IMR-90 (cell line): Measurements from ENCODE around the gene CHMP6. TPM values are rescaled to one million over a fixed set of nuclear protein-coding genes. Genes with fewer than 3 reads are reported as not detected.
A peak's percentile ranks its signal among the peaks of the same experiment; 100 is the strongest.

Experiments used
- ATAC-seq: fragments of 200-7000 bp; cut with Tn5 transposase; 2 replicates; pipeline ENCODE4 v1.9.1; 2020; ENCODE audit warnings: low read depth, mild to moderate bottlenecking, moderate library complexity
- BruUV-seq: library from RNA; stranded (reverse); fragments of 400-500 nt; replicated peaks from 2 replicates; lab custom pipeline; 2021; lab: Mats Ljungman, UMichigan
- CTCF ChIA-PET: fragments of 300-600 bp; formaldehyde crosslinking; extraction: SDS; loops from one replicate; lab custom pipeline; 2021; ENCODE audit warnings: antibody characterized with exemption; lab: Yijun Ruan, JAX
- POLR2A ChIA-PET: fragments of 300-600 bp; sonication (Branson Sonifier 250); formaldehyde crosslinking; loops from one replicate; lab custom pipeline; 2022; ENCODE audit warnings: antibody characterized with exemption; ENCODE audit not compliant: unreplicated experiment; lab: Charles Lee
- DNase-seq: peaks from one replicate; pipeline ENCODE4 v3.0.0; 2013
- H2AFZ ChIP-seq: replicated peaks from 2 replicates; pipeline ENCODE3; 2013; ENCODE audit warnings: low read length, mild to moderate bottlenecking; ENCODE audit not compliant: poor library complexity
- H2AK5ac ChIP-seq: 2 replicates; pipeline ENCODE4 v1.6.1; 2013; ENCODE audit warnings: low read depth, low read length, inconsistent platforms
- H2AK9ac ChIP-seq: replicated peaks from 2 replicates; pipeline ENCODE3; 2013; ENCODE audit warnings: mild to moderate bottlenecking, low read depth, low read length, moderate library complexity; ENCODE audit not compliant: poor library complexity
- H2BK120ac ChIP-seq: 2 replicates; pipeline ENCODE4 v1.6.1; 2013; ENCODE audit warnings: low read depth, low read length, inconsistent platforms
- H2BK15ac ChIP-seq: 3 replicates; pipeline ENCODE4 v1.6.1; 2013; ENCODE audit warnings: low read depth, low read length, inconsistent platforms
- H2BK20ac ChIP-seq: 2 replicates; pipeline ENCODE4 v1.6.1; 2013; ENCODE audit warnings: low read depth, mild to moderate bottlenecking, inconsistent platforms, low read length, moderate library complexity
- H2BK5ac ChIP-seq: 2 replicates; pipeline ENCODE4 v1.6.1; 2013; ENCODE audit warnings: mild to moderate bottlenecking, low read depth, low read length, inconsistent platforms; ENCODE audit not compliant: poor library complexity, severe bottlenecking
- H3K14ac ChIP-seq: replicated peaks from 2 replicates; pipeline ENCODE4 v1.6.1; 2013; ENCODE audit warnings: low read depth, low read length, inconsistent platforms
- H3K18ac ChIP-seq: 2 replicates; pipeline ENCODE4 v1.6.1; 2013; ENCODE audit warnings: low read depth, low read length, control low read depth
- H3K23ac ChIP-seq: 2 replicates; pipeline ENCODE4 v1.6.1; 2013; ENCODE audit warnings: low read depth, low read length, inconsistent platforms
- H3K27ac ChIP-seq: 2 replicates; pipeline ENCODE4 v1.5.1; 2013; ENCODE audit warnings: mild to moderate bottlenecking, control low read depth, low read length; ENCODE audit not compliant: insufficient read depth
- H3K27me3 ChIP-seq: 2 replicates; pipeline ENCODE4 v1.6.1; 2013; ENCODE audit warnings: low read length; ENCODE audit not compliant: control insufficient read depth, insufficient read depth
- H3K36me3 ChIP-seq: 2 replicates; pipeline ENCODE4 v1.6.1; 2013; ENCODE audit warnings: low read length, mixed read lengths; ENCODE audit not compliant: control insufficient read depth, insufficient read depth
- H3K4ac ChIP-seq: 2 replicates; pipeline ENCODE4 v1.6.1; 2013; ENCODE audit warnings: low read depth, low read length, inconsistent platforms
- H3K4me1 ChIP-seq: 2 replicates; pipeline ENCODE4 v1.6.1; 2013; ENCODE audit warnings: low read length, mixed read lengths; ENCODE audit not compliant: control insufficient read depth, insufficient read depth
- H3K4me2 ChIP-seq: 2 replicates; pipeline ENCODE4 v1.6.1; 2013; ENCODE audit warnings: low read depth, mild to moderate bottlenecking, control low read depth, low read length, moderate library complexity
- H3K4me3 ChIP-seq: 2 replicates; pipeline ENCODE4 v1.5.1; 2013; ENCODE audit warnings: low read depth, mild to moderate bottlenecking, control low read depth, low read length, moderate library complexity; ENCODE audit not compliant: insufficient read depth
- H3K56ac ChIP-seq: 2 replicates; pipeline ENCODE4 v1.6.1; 2013; ENCODE audit warnings: low read length, inconsistent platforms; ENCODE audit not compliant: insufficient read depth; ENCODE audit errors: extremely low read depth
- H3K79me1 ChIP-seq, 2 experiments: 2 replicates each; pipeline ENCODE4 v1.6.1; 2013; ENCODE audit warnings: low read length in 2 of 2, inconsistent platforms in 1 of 2, low read depth in 1 of 2
- H3K9ac ChIP-seq: 2 replicates; pipeline ENCODE4 v1.6.1; 2013; ENCODE audit warnings: low read depth, low read length, control low read depth
- H3K9me1 ChIP-seq: 2 replicates; pipeline ENCODE4 v1.6.1; 2013; ENCODE audit warnings: low read length, inconsistent platforms; ENCODE audit not compliant: insufficient read depth
- H3K9me3 ChIP-seq: 2 replicates; pipeline ENCODE4 v1.6.1; 2013; ENCODE audit warnings: low read length; ENCODE audit not compliant: control insufficient read depth, insufficient read depth
- H4K20me1 ChIP-seq: 2 replicates; pipeline ENCODE4 v1.6.1; 2013; ENCODE audit warnings: low read length, inconsistent platforms; ENCODE audit not compliant: insufficient read depth
- H4K5ac ChIP-seq: 2 replicates; pipeline ENCODE4 v1.6.1; 2013; ENCODE audit warnings: mild to moderate bottlenecking, low read depth, low read length, control low read depth
- H4K8ac ChIP-seq, 2 experiments: 2 replicates each; pipeline ENCODE4 v1.6.1; 2013; ENCODE audit warnings: low read depth in 2 of 2, low read length in 2 of 2, control low read depth in 1 of 2, inconsistent platforms in 1 of 2
- H4K91ac ChIP-seq: 2 replicates; pipeline ENCODE4 v1.6.1; 2013; ENCODE audit warnings: low read depth, low read length, inconsistent platforms; ENCODE audit not compliant: insufficient read depth
- BHLHE40 ChIP-seq: fragments of 150-350 bp; IDR thresholded peaks from 2 replicates; pipeline ENCODE4 v1.6.1; 2016; ENCODE audit warnings: mild to moderate bottlenecking, low read depth, low read length
- CHD1 ChIP-seq: IDR thresholded peaks from 2 replicates; pipeline ENCODE4 v1.6.1; 2012; ENCODE audit warnings: low read depth, low read length, improper control_type of control experiment
- POLR2A ChIP-seq: IDR thresholded peaks from 2 replicates; pipeline ENCODE4 v1.6.1; 2012; ENCODE audit warnings: mild to moderate bottlenecking, low read depth, low read length
- RCOR1 ChIP-seq: IDR thresholded peaks from 2 replicates; pipeline ENCODE4 v1.6.1; 2012; ENCODE audit warnings: mild to moderate bottlenecking, low read length, improper control_type of control experiment; ENCODE audit not compliant: insufficient replicate concordance
- WGBS, 2 experiments: methylation state at CpG; one replicate each; pipeline versions ENCODE4 v1.1.5 to v1.1.7; 2013; ENCODE audit warnings: missing lambda C conversion rate in 2 of 2; ENCODE audit not compliant: insufficient read length in 1 of 2; ENCODE audit errors: extremely low coverage in 2 of 2; 5-methylcytosine and 5-hydroxymethylcytosine counted together
- dilution Hi-C: fragments of 300-500 bp; cut with HindIII; formaldehyde crosslinking; loops from one replicate; pipeline ENCODE4 v1.14.3; 2018; ENCODE audit warnings: low sequenced_read_pairs; ENCODE audit not compliant: unreplicated experiment
- in situ Hi-C: fragments of 300-500 bp; cut with MboI; formaldehyde crosslinking; loops from 3 replicates; pipeline ENCODE4 v1.14.3; 2019; ENCODE audit warnings: low sequenced_read_pairs, inconsistent platforms, mixed read lengths
- intact Hi-C: fragments of 100-400 bp; cut with micrococcal nuclease; formaldehyde crosslinking; loops from 2 replicates; pipeline ENCODE4 v1.10.0; 2022
- polyA plus RNA-seq, 3 experiments: library from polyadenylated mRNA; depleted of rRNA; stranded (reverse); fragments of >200 nt; gene quantifications; 2 replicates each; pipeline ENCODE4 v1.2.3, GENCODE V29; 2012; ENCODE audit warnings: low replicate concordance in 1 of 3
- total RNA-seq: library from RNA; depleted of rRNA; stranded (reverse); fragments of >200 nt; gene quantifications from 2 replicates; pipeline ENCODE4 v1.2.3, GENCODE V29; 2012

The CHMP6 gene
- total and polyA plus RNA-seq, 2 of the 4 experiments (the other 2 are of a cell fraction), result 5.0 to 40.3 TPM

GRCh38 chr17:81044764-81045589 is 53.3 kb downstream of the CHMP6 start:
- H3K79me1 ChIP-seq, result peaks cover 3 to 62% of the 10 kb centered on the region in 2 experiments
- no peak overlapping the region for H3K18ac ChIP-seq
- peak; percentile 46 for ATAC-seq
- H3K23ac ChIP-seq, result no peak overlapping the region
- no peaks in the 10 kb centered on the region for H3K27me3 ChIP-seq
- peak overlapping the region; percentile 6 to 78; a peak in 3 of 4 replicates for H4K8ac ChIP-seq
- no peaks in the 10 kb centered on the region for H3K36me3 ChIP-seq
- H4K91ac ChIP-seq, result peak overlapping the region; percentile 2; the same call in 1 of the 2 replicates
- H3K56ac ChIP-seq, result no peak overlapping the region
- H3K27ac ChIP-seq, result no peak overlapping the region; the same call in 1 of the 2 replicates
- in situ Hi-C loops (no loop called here), dilution Hi-C loops (no loop called here), intact Hi-C loops (no loop called here)
- H4K5ac ChIP-seq, result peak overlapping the region; percentile 65
- H2AFZ ChIP-seq, result peak overlapping the region; percentile 88
- no peak overlapping the region for H2BK15ac ChIP-seq
- no peak overlapping the region for H3K4me3 ChIP-seq
- H3K9me3 ChIP-seq, result no peaks in the 10 kb centered on the region
- H3K9me1 ChIP-seq, result peaks cover 27% of the 10 kb centered on the region
- peak overlapping the region; percentile 35 for H2BK5ac ChIP-seq
- H3K4me2 ChIP-seq, result peak overlapping the region; percentile 62
- DNase-seq, result peak; percentile 79
- peak overlapping the region; percentile 64 for H2BK120ac ChIP-seq
- H2BK20ac ChIP-seq, result 0 out of 2 replicates have a peak overlapping the region, but pooled peaks have one; percentile 13
- BruUV-seq, result no TSS peak
- peak overlapping the region; percentile 59; the same call in 1 of the 2 replicates for H2AK5ac ChIP-seq
- peak overlapping the region; percentile 80 for H2AK9ac ChIP-seq
- H4K20me1 ChIP-seq, result peaks cover 33% of the 10 kb centered on the region
- peaks cover 20% of the 10 kb centered on the region for H3K4me1 ChIP-seq
- no peak overlapping the region for H3K9ac ChIP-seq
- ChIA-PET CTCF (no interaction called here), POLR2A (no interaction called here)
- no peak for TF ChIP-seq POLR2A
- no peak for TF ChIP-seq RCOR1
- no peak for TF ChIP-seq CHD1
- peak; percentile 68; the same call in 1 of the 2 replicates for TF ChIP-seq BHLHE40
- peak overlapping the region; percentile 76 for H3K4ac ChIP-seq
- 31% methylated on average over 17 of the region's 28 CpGs; no CpG with 5 or more reads in 1 of the 2 experiments for WGBS, 2 experiments
- peak overlapping the region; percentile 15 for H3K14ac ChIP-seq
